Measurements from ENCODE around the gene WT1.

WT1 gene

GRCh38 chr11:32421992-32422391, 13.3 kb downstream of the WT1 start:
- DNase-seq (ENCODE audit: low read depth in 2 of 2): no peak

GRCh38 chr11:32420937-32421901, 14.1 kb downstream of the WT1 start:
- no peak for DNase-seq (ENCODE audit: low read depth in 2 of 2)

- no peak for DNase-seq (ENCODE audit: low read depth in 2 of 2)
Measured at GRCh38 chr11:32420139-32420538, 15.2 kb downstream of the WT1 start.

GRCh38 chr11:32418836-32419235, 16.5 kb downstream of the WT1 start:
- DNase-seq (ENCODE audit: low read depth in 2 of 2): no peak

- DNase-seq (ENCODE audit: low read depth in 2 of 2): no peak
Measured at GRCh38 chr11:32417806-32418205, 17.5 kb downstream of the WT1 start.

- no peak for DNase-seq (ENCODE audit: low read depth in 2 of 2)
Measured at GRCh38 chr11:32416301-32416700, 19.0 kb downstream of the WT1 start.

- DNase-seq (ENCODE audit: low read depth in 2 of 2): no peak
Measured at GRCh38 chr11:32414925-32415324, 20.4 kb downstream of the WT1 start.

GRCh38 chr11:32411942-32412615, 23.3 kb downstream of the WT1 start:
- no peak for DNase-seq (ENCODE audit: low read depth in 2 of 2)

GRCh38 chr11:32405592-32405991, 29.7 kb downstream of the WT1 start:
- DNase-seq (ENCODE audit: low read depth in 2 of 2): no peak

GRCh38 chr11:32402836-32403235, 32.5 kb downstream of the WT1 start:
- DNase-seq (ENCODE audit: low read depth in 2 of 2): no peak

- DNase-seq (ENCODE audit: low read depth in 2 of 2): no peak
Measured at GRCh38 chr11:32400670-32401369, 34.5 kb downstream of the WT1 start.

GRCh38 chr11:32400196-32400595, 35.1 kb downstream of the WT1 start:
- DNase-seq (ENCODE audit: low read depth in 2 of 2): no peak

GRCh38 chr11:32396991-32397390, 38.3 kb downstream of the WT1 start:
- no peak for DNase-seq (ENCODE audit: low read depth in 2 of 2)

GRCh38 chr11:32396331-32396730, 39.0 kb downstream of the WT1 start:
- DNase-seq (ENCODE audit: low read depth in 2 of 2): no peak

- no peak for DNase-seq (ENCODE audit: low read depth in 2 of 2)
Measured at GRCh38 chr11:32395127-32395526, 40.2 kb downstream of the WT1 start.

GRCh38 chr11:32392840-32393239, 42.5 kb downstream of the WT1 start:
- DNase-seq (ENCODE audit: low read depth in 2 of 2): no peak

GRCh38 chr11:32391956-32392553, 43.3 kb downstream of the WT1 start:
- no peak for DNase-seq (ENCODE audit: low read depth in 2 of 2)

GRCh38 chr11:32391479-32391878, 43.9 kb downstream of the WT1 start:
- DNase-seq (ENCODE audit: low read depth in 2 of 2): no peak

- DNase-seq (ENCODE audit: low read depth in 2 of 2): no peak
Measured at GRCh38 chr11:32390712-32391111, 44.6 kb downstream of the WT1 start.

GRCh38 chr11:32388871-32389770, 46.2 kb downstream of the WT1 start:
- no peak for DNase-seq (ENCODE audit: low read depth in 2 of 2)

GRCh38 chr11:32388365-32388764, 47.0 kb downstream of the WT1 start:
- DNase-seq (ENCODE audit: low read depth in 2 of 2): no peak
